NCI-H69 (cell line): ENCODE measurements around the gene MUC5B.
"Not testable (repeated sequence)": the region's sequence is repeated elsewhere in the genome, so short reads cannot be mapped to it uniquely, and the experiment has no call there.

Source experiments
- DNase-seq: peaks from one replicate; lab custom pipeline; 2025; lab: John Stamatoyannopoulos, UW

Gene MUC5B

DNA sequence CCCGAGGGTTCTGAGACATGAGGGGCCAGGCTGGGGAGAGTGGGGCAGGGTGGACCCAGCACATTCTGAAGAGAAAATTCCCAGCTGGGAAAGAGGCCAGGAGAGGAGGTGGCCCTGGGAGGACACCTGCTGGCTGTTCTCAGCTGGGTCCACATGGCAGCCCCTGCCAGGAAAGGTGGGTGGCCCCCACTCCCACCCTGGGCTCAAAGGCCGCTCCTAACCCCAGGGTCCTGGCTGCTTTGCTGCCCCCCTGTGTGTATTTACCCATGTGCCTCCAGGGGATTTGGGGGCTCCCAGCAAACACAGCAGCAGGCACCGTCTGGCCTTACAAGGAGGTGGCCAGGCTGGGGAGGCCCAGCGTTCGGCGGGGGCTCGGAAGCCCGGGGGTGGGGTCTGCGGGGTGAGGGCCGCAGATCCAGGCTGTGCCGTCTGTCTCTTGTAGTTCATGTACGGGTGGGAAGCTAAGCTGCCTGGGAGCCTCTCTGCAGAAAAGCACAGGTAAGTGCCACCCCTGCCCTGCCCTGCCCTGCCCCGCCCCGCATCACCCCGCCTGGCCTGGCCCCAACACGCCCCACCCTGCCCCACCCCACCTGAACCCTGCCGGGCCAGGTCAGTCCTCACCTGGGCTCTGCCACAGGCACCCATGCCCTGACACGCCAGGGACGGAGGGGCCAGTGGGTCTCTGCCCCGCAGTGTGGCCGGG is 10.6 kb downstream of the MUC5B start:
- DNase-seq = peak; percentile 43

DNA sequence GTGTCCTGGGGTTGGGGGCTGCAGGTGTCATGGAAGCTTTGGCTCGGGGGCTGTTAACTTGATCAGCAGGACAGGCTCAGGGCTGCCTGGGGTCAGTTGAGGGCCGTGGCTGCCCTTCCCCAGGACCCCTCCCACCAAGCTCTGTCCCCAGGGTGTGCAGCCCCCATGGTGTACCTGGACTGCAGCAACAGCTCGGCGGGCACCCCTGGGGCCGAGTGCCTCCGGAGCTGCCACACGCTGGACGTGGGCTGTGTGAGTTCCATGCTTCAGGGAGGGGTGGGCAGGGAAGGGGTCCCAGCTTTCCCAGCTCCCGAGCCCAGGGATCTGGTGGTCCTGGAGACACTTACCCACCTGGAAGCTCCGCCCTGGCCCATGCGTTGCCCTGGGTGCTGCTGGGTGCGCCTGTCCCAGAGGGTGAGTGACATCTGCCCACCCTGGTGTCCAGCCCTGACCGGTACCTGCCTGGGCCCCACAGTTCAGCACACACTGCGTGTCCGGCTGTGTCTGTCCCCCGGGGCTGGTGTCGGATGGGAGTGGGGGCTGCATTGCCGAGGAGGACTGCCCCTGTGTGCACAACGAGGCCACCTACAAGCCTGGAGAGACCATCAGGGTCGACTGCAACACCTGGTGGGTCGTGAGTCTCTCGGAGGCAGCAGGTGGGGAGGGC is 11.3 kb downstream of the MUC5B start:
- DNase-seq = no peak

DNA sequence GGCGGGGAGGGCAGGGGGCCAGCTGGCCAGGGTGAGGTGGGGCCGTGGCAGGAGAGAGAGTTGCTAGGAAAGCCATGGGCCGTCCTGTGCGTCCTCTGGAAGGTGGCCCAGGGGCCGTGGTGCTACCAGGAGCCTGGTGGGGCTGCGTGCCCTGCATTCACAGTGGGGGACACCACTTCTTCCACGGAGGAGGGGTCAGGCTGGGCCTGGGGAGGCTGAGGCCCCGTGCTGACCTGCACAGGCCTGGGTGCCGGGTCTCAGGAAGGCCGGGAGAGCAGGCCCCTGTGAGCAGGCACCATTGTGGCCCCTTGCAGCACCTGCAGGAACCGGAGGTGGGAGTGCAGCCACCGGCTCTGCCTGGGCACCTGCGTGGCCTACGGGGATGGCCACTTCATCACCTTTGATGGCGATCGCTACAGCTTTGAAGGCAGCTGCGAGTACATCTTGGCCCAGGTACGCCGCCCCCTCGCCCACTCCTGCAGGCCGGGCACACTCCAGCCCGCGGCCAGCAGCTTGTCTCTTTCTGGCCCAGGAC is 12.0 kb downstream of the MUC5B start:
- DNase-seq = no peak

DNA sequence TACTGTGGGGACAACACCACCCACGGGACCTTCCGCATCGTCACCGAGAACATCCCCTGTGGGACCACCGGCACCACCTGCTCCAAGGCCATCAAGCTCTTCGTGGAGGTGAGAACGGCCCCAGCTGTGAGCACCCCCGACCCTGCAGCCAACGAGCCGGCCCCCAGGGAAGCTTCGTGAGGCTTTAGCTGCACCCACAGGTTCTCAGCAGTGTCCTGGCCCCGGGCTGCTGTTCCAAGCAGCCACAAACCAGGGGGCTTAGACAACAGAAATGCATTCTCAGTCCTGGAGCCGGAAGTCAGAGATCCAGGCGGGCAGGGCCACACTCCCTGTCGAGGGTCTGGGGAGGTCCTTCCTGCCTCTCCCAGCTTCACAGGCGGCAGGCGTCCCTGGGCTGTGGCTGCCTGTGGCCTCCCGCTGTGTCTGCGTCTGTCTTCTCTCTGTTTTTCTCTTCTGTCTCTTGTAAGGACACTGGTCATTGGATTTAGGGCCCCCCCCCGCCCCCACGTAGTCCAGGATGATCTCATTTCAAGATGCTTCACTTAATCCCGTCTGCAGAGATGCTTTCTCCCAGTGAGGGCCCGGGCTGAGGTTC is 12.5 kb downstream of the MUC5B start:
- no peak for DNase-seq

DNA sequence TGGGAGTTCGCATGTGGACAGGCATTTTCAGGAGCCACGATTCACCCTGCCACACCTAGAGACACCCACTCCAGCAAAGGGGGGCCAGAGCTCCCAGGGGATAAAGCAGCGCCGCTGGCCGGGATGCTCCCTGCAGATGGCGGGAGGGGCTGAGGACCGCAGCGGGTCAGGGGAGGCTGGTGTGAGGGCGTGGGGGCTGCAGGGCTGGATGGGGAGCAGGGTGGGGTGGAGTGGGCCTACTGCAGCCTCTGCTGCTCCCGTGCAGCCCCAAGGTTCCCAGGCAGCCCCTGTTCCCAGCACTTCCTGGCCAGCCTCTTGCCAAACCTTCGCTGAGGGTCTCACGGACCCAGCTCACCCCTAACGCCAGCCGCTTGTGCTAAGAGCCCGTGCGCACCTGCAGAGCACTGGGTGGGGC is 13.0 kb downstream of the MUC5B start:
- DNase-seq = no peak

GRCh38 chr11:1236316-1237127 is 13.7 kb downstream of the MUC5B start:
- no peak for DNase-seq

GRCh38 chr11:1237128-1237580 is 14.3 kb downstream of the MUC5B start:
- DNase-seq = no peak

GRCh38 chr11:1237851-1238250 is 15.0 kb downstream of the MUC5B start:
- no peak for DNase-seq

- no peak for DNase-seq
These were observed 16.1 kb downstream of the MUC5B start for GRCh38 chr11:1238767-1239595.

DNA sequence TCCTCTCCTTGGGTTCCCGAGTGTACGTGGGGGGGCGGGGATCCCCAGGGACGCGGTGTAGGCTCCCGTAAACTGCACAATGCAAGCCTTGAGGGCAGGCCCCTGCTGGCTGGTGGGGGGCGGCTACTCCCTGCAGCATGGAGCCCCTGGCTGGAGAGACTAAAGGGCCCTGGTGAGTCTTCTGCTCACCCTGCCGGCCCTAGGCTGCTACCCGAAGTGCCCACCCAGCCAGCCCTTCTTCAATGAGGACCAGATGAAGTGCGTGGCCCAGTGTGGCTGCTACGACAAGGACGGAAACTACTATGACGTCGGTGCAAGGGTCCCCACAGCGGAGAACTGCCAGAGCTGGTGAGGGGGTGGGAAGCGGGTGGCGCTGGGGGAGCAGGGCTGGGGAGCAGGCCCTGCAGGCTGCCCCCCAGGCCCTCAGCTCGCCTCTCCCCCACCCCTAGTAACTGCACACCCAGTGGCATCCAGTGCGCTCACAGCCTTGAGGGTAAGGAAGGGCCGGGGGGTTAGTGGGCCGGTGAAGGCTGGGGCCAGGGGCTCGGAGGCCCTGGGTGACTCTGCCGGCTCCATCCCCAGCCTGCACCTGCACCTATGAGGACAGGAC is 16.8 kb downstream of the MUC5B start:
- no peak for DNase-seq

- DNase-seq = no peak
These were observed 17.9 kb downstream of the MUC5B start for GRCh38 chr11:1240771-1241170.

GRCh38 chr11:1241706-1242105 is 18.8 kb downstream of the MUC5B start:
- no peak for DNase-seq

DNA sequence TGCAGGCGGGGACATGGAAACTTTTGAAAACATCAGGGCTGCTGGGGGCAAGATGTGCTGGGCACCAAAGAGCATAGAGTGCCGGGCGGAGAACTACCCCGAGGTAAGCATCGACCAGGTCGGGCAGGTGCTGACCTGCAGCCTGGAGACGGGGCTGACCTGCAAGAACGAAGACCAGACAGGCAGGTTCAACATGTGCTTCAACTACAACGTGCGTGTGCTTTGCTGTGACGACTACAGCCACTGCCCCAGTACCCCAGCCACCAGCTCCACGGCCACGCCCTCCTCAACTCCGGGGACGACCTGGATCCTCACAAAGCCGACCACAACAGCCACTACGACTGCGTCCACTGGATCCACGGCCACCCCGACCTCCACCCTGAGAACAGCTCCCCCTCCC is 19.4 kb downstream of the MUC5B start:
- DNase-seq = no peak

- not testable (repeated sequence) for DNase-seq
These were observed 19.9 kb downstream of the MUC5B start for GRCh38 chr11:1242751-1243150.

DNA sequence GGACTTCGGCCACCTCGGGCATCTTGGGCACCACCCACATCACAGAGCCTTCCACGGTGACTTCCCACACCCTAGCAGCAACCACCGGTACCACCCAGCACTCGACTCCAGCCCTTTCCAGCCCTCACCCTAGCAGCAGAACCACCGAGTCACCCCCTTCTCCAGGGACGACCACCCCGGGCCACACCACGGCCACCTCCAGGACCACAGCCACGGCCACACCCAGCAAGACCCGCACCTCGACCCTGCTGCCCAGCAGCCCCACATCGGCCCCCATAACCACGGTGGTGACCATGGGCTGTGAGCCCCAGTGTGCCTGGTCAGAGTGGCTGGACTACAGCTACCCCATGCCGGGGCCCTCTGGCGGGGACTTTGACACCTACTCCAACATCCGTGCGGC is 20.7 kb downstream of the MUC5B start:
- DNase-seq = not testable (repeated sequence)

DNA sequence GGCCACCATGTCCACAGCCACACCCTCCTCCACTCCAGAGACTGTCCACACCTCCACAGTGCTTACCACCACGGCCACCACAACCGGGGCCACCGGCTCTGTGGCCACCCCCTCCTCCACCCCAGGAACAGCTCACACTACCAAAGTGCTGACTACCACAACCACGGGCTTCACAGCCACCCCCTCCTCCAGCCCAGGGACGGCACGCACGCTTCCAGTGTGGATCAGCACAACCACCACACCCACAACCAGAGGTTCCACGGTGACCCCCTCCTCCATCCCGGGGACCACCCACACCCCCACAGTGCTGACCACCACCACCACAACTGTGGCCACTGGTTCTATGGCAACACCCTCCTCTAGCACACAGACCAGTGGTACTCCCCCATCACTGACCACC is 21.7 kb downstream of the MUC5B start:
- not testable (repeated sequence) for DNase-seq

GRCh38 chr11:1245717-1246116 is 22.9 kb downstream of the MUC5B start:
- not testable (repeated sequence) for DNase-seq

DNA sequence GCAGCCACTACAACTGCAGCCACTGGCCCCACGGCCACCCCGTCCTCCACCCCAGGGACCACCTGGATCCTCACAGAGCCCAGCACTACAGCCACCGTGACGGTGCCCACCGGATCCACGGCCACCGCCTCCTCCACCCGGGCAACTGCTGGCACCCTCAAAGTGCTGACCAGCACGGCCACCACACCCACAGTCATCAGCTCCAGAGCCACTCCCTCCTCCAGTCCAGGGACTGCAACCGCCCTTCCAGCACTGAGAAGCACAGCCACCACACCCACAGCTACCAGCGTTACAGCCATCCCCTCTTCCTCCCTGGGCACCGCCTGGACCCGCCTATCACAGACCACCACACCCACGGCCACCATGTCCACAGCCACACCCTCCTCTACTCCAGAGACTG is 23.4 kb downstream of the MUC5B start:
- DNase-seq = not testable (repeated sequence)

DNA sequence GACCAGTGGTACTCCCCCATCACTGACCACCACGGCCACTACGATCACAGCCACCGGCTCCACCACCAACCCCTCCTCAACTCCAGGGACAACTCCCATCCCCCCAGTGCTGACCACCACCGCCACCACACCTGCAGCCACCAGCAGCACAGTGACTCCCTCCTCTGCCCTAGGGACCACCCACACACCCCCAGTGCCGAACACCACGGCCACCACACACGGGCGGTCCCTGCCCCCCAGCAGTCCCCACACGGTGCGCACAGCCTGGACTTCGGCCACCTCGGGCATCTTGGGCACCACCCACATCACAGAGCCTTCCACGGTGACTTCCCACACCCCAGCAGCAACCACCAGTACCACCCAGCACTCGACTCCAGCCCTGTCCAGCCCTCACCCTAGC is 24.2 kb downstream of the MUC5B start:
- not testable (repeated sequence) for DNase-seq

- not testable (repeated sequence) for DNase-seq
These were observed 26.1 kb downstream of the MUC5B start for GRCh38 chr11:1248951-1249350.

GRCh38 chr11:1250411-1250810 is 27.5 kb downstream of the MUC5B start:
- not testable (repeated sequence) for DNase-seq
